DMS114 treated with DMSO at 0.1 percent for 48 hours (cell line): ENCODE results near the gene ASB7.
A peak's percentile ranks its signal among the peaks of the same experiment; 100 is the strongest.

ENCODE experiments used
- DNase-seq: peaks from one replicate; lab custom pipeline; 2025; ENCODE audit not compliant: unreplicated experiment; lab: John Stamatoyannopoulos, UW

The ASB7 gene

GRCh38 chr15:100596792-100597191, 5.6 kb upstream of the ASB7 start:
- no peak for DNase-seq

DNA sequence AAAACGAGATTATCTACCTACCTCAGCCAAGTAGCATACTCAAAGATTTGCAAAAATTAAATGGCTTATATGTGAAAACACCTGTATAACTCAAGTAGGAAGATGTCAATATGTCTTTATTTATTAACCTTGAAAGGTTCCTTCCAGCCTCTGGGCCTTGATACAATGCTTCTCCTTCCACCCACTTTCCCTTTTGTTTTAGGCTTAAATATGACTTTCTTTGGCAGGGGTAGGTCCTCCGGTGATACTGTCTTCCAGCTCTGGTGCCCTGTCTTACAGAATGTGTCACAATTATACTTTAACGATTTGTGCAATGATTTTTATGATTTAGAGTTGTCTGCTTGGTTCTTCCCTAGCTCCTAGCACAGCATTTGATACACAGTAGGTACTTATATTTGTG, 4.5 kb upstream of the ASB7 start:
- DNase-seq: no peak

GRCh38 chr15:100598655-100599054, 3.7 kb upstream of the ASB7 start:
- no peak for DNase-seq

- no peak for DNase-seq
These were observed 1.2 kb upstream of the ASB7 start for GRCh38 chr15:100601163-100601562.

DNA sequence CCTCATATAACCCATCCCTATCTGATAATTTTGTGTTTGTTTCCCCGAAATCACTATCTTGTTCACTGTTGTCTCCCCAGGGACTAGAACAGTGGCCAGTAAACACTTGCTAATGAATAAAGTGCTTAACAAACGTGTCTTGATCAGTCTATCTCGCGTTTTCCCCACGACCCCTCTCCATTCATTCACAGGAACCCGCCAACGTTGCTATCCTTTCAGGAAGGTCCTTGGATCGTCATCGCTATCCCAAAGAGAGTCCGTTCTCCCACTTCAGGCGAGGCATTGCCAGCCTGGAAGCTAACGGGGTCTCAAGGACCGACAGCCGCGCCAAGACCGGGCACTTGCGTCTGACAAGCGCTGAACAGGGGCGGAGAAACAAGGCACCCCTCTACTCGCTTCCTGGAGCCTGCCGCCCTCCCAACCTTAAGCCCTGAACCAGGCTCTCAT, 749 bp upstream of the ASB7 start:
- DNase-seq: no peak

DNA sequence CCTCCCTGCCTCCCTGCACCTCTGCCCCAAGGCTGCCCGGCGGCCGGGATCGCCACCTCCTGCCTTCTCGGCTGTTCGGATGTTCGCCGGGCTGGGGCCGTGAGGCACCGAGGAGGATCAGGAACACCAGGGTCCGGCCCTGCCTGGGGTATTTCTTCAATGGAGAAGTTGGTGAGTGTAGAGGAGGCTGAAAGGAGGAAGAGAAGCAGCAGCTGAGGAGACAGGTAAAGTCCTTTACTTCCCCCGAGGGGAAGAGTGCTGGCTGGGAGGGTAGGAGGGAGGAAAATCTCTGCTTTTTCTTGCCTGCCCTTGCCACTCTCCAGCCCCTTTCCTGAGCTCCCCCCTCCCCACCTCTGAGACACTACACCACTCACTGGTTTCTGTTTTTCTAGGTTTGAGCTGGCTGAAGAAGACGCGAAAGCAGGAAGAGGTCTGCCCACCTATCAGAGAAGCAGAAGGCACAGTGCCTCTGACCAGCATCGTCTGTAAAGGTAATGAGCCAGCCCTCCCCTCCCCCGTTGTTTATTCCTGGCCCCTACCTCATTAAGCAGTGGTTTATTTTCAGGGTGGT, 519 bp downstream of the ASB7 start:
- DNase-seq: no peak

- no peak for DNase-seq
These were observed 10.2 kb downstream of the ASB7 start for GRCh38 chr15:100612539-100612938.

DNA sequence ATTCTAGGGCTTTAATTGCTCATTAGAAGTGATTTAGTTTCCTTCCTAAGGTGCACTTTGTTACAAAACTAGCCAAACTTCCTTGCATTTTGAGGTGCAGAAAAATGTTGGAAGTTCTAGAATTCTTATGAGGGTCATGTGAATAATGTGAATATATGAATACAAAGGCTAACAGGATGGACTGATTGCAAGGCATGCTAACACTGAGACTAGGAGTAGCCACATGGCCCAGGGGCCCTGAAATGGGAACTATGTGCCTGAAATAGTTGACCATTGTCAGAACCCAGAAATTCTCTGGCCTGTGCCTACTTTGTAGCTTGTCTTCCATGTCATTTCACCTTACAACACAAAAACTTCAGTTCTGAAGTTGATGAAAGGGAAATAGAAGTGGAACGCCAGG, 10.8 kb downstream of the ASB7 start:
- no peak for DNase-seq

GRCh38 chr15:100614336-100614735, 11.9 kb downstream of the ASB7 start:
- DNase-seq: no peak

DNA sequence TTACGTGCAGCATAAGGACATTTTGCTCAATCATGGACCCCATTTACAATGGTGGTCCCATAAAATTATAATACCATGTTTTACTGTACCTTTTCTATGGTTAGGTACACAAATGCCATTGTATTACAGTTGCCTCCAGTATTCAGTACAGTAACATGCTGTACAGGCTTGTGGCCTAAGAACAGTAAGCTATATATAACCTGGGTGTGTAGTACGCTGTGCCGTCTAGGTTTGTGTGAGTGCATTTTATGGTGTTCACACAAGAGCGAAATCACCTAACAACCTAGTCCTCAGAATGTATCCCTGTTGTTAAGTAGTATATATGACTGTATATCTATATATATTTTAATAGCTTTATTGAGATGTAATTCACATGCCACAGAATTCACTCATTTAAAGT, 12.5 kb downstream of the ASB7 start:
- DNase-seq: no peak

DNA sequence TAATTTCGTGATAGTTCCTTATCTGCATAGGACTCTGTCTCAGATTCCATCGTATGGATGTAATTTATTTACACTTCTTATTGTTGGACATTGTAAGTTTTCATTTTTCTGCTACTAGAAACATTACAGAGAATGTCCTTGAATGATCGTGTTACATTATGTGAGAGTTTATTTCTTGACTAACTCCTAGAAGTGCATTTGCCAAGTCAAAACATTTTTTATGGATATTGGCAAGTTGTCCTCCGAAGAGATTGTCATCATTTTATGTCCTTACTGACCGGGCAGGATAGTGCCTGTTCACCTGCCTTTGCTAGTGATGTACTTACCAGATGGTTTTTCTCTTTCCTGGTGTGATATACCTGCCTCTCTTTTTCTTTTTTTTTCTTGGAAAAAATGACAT, 13.4 kb downstream of the ASB7 start:
- DNase-seq: no peak

GRCh38 chr15:100616700-100617099, 14.3 kb downstream of the ASB7 start:
- no peak for DNase-seq

DNA sequence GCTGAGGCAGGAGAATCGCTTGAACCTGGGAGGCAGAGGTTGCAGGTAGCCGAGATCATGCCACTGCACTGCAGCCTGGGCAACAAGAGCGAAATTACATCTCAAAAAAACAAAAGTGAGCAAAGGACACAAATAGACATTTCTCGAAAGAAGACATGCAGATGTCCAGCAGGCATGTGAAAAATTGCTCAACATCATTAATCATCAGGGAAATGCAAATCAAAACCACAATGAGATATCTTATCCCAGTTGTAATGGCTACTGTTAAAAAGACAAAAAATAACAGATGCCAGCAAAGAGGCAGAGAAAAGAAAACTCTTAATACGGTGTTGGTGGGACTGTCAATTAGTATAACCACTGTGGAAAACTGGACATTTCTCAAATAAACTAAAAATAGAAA, 20.9 kb downstream of the ASB7 start:
- no peak for DNase-seq

DNA sequence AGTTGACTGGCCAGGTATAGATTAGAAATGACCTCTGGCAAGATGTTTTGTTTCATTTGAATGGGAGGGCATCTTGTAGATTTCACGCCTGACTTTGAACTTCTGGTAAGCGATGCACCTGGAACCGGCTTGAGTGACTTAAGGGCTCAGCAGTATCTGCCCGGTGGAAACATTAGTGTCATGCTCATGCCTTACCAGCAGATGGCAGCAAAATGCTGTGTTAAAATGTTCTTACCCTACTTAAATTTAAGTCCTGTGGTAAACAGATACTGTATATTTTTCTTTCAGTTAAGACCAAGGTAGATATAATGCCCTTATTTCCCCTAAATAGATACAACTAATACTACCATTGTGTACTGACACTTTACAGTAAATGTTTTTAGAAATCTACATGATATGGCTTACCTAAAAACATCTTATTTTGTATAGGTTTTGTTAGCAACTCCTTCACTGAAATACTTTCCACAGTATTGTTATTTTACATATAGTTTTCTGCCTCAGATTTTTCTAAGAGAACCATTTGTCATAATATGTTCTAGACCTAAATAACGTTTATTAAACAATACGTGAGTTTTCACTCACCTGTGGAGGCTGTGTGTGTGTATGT, 25.5 kb downstream of the ASB7 start:
- DNase-seq: peak; percentile 74

DNA sequence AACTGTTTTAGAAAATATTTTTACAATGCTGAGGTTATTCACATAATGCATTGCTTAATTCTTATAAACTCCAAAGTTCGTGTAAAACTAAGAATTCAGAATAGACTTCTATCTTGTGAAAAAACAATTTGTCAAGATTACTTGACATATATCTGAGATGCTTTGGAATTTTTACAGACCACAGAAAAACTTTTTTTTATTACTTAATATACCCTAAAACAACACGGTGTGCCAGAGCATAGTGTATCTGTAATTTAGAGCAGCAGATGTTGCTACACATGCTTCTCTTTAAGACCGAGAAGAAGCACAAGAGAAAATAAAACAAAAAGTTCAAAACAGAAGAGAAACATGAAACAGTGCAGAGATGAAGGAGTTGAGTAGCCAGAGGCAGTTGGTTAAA, 26.4 kb downstream of the ASB7 start:
- DNase-seq: no peak

DNA sequence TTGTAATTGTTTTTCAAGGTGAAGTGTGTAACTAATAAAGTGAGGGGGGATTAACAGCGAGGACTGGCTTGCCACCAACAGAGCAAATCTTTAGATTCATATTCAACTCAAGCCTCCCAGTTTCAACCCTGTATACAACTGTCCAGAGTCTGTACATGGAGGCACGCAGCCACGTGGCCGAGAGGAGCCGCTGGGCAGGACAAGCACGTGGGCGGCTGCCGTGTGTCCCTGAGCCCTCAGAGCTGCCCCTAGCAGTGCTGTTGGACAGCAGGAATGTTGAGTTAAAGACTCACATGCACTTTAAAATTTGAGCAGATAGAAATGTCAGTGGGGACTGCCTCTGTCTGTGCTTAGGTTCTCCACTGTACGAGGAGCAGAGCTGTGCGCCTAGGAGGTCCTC, 29.4 kb downstream of the ASB7 start:
- no peak for DNase-seq

GRCh38 chr15:100633763-100634075, 31.3 kb downstream of the ASB7 start:
- no peak for DNase-seq

DNA sequence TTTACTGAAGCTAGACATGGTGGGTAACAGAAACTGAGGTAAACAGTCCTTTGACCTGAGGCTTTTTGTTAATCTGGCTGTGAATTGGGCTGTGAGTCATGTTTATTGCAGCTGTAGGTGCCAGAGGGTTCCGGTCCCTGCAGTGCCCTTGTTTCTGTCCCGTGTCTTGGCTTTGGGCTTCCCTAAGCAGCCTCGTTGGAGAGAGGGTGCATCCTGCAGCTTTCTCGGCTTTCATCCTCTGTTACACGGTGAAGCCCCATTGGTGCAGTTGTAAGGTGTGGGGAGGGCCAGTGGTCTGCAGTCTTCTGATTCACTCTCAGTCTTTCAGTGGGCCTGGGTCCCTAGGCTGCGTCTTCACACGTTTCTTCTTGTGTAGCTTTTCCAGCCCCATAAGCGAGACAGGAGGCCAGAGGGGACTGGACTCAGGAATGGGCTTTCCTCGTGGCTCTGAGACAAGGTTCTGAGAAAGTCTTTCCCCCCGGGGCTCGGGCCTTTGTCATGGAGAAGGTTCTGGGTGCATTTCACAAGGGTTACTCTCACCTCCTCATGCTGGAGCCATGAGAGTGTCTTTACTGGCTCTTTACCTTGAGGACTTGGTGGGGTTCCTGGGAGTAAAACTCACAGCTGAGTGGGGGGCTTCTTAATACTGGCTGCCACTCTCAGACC, 33.1 kb downstream of the ASB7 start:
- DNase-seq: no peak

DNA sequence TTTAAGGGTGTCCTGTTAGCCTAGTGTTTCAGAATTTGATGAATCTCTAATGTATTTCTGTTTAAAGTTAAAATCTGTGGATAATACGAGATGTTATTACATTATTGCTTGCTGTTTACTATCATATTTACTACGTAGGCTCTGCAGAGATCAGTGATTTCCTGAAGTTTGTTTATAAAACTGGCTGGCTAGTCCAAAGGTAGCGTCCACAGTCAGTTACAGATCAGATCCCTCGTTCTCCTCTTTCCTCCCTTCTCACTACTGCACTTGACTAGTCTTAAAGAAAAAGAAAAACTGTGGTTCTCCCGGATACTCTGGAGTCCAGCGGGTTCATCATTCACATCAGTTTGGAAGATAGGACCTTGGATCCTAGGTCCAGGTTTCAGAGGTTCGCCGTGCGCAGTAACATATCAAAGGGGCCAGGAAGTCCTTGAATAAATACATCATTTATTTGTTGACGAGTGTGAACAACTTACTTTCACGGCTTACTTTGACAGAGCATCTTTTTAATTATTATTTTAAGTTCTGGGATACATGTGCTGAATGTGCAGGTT, 35.9 kb downstream of the ASB7 start:
- no peak for DNase-seq

DNA sequence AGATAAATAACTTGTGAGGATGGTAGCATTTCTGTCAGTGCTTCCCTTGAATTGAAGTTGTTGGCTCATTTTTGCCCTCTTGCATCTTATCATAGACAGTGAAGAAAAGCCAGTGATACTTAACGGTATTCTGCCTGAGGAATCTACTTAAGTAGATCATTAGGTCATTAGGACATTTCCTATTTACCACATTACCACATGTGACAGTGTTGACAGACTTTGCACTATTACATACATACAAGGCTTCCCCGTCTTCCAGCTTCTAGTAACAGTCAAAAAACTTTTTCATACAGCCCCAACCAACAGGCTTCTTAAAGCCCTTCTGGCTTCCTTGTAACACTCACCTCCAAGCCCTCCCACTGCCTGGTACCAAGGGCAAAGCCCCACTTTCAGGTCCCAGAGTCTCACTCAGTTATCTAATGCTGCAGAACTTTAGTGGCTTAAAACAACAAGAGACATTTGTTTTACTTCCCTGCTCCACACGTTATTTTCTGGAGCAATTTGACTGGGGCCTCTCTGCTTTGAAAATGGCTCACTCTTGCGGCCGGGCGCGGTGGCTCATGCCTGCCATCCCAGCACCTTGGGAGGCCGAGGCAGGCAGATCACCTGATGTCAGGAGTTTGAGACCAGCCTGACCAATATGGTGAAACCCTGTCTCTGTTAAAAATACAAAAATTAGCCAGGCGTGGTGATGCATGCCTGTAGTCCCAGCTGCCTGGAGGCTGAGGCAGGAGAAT, 40.0 kb downstream of the ASB7 start:
- DNase-seq: no peak

DNA sequence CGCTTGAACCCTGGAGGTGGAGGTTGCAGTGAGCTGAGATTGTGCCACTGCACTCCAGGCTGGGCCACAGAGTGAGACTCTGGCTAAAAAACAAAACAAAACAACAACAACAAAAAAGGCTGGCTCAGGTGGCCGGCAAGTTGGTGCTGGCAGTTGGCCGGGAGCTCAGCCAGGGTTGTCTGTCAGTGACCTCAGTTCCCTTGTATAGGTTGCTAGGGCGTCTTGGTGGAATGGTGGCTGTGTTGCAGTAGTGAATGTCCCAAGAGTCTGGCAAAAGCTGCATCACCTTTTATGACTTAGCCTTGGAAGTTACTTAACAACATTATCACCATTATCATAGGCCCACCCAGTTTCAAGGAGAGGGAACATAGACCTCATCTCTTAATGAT, 40.6 kb downstream of the ASB7 start:
- no peak for DNase-seq

DNA sequence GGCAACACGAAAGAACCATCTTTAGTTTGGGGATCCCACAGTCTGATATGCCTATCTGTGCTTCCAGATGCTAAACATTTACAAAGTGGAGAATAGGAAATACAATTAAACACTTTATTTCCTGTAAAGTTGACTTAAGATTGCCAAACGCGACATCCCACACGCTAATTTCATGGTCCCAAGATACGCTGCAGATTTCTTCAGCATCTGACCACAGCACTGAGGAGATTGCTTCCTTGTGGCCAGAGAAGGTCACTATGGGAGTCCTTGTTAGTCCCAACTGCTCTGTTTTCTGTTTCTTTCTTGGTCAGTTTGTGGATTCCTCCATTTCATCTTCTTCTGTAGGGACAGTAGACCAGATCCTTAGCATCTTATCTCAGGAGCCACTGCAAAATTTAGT, 43.3 kb downstream of the ASB7 start:
- no peak for DNase-seq
